ENCODE measurements around the gene VAPA. TPM values are rescaled to one million over a fixed set of nuclear protein-coding genes. Genes with fewer than 3 reads are reported as not detected.
A peak's percentile ranks its signal among the peaks of the same experiment; 100 is the strongest.

The VAPA gene
- total RNA-seq, 1 donor from 2014 or later, result 130 TPM

DNA sequence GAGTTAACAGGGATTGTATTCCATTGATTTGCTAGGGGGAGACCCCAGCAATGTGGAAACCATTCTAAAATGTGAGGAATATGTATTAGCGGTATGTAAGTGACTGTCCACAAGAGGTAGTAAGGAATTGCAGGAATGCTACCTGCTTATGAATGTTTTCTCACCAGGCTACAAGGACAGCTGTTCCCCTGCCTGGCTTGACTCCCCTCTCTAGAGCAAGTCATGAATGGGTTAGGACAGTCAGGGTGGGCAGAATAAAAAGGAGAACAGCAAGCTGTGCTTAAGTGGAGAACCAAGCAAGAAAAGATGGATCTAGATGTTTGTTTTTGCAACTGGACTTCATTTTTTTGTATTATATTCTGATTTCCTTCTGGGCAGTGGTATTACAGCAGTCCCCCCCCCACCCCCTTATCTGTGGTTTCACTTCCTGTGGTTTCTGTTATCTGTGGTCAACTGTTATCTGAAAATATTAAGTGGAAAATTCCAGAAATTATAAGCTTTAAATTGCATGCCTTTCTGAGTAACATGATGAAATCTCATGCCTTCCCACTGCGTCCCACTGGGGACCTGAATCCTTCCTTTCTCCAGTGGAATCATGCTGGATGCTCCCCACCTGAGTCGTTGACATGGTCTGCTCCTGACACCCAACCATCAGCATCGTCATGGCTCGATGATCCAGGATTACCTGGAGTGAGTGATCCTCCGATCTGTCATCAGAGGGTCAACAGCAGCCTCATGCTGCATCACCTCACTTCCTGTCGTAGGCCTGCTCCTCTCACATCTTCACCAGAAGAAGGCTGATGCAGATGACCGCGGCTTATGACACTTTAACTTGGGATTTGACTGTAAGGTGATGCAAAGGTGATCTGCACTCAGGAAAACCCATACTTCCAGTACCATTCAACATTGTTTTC is 52.2 kb downstream of the VAPA start:
- no peak for DNase-seq (ENCODE audit: low spot score in 2 of 2, unreplicated experiment in 2 of 2)
- H3K27me3 Mint-ChIP-seq (ENCODE audit: low read depth), result peaks cover 3% of the 10 kb centered on the region
- no peak overlapping the region for H3K4me3 Mint-ChIP-seq
- no peak overlapping the region for H3K27ac Mint-ChIP-seq
- peaks cover 14% of the 10 kb centered on the region for H3K4me1 Mint-ChIP-seq
- TF ChIP-seq, protein P1, sequence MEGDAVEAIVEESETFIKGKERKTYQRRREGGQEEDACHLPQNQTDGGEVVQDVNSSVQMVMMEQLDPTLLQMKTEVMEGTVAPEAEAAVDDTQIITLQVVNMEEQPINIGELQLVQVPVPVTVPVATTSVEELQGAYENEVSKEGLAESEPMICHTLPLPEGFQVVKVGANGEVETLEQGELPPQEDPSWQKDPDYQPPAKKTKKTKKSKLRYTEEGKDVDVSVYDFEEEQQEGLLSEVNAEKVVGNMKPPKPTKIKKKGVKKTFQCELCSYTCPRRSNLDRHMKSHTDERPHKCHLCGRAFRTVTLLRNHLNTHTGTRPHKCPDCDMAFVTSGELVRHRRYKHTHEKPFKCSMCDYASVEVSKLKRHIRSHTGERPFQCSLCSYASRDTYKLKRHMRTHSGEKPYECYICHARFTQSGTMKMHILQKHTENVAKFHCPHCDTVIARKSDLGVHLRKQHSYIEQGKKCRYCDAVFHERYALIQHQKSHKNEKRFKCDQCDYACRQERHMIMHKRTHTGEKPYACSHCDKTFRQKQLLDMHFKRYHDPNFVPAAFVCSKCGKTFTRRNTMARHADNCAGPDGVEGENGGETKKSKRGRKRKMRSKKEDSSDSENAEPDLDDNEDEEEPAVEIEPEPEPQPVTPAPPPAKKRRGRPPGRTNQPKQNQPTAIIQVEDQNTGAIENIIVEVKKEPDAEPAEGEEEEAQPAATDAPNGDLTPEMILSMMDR (IDR thresholded peaks at IDR 0.05; ENCODE audit: unreplicated experiment), result no peak
- H3K36me3 Mint-ChIP-seq, result peaks cover 3% of the 10 kb centered on the region
- no peaks in the 10 kb centered on the region for H3K9me3 Mint-ChIP-seq

DNA sequence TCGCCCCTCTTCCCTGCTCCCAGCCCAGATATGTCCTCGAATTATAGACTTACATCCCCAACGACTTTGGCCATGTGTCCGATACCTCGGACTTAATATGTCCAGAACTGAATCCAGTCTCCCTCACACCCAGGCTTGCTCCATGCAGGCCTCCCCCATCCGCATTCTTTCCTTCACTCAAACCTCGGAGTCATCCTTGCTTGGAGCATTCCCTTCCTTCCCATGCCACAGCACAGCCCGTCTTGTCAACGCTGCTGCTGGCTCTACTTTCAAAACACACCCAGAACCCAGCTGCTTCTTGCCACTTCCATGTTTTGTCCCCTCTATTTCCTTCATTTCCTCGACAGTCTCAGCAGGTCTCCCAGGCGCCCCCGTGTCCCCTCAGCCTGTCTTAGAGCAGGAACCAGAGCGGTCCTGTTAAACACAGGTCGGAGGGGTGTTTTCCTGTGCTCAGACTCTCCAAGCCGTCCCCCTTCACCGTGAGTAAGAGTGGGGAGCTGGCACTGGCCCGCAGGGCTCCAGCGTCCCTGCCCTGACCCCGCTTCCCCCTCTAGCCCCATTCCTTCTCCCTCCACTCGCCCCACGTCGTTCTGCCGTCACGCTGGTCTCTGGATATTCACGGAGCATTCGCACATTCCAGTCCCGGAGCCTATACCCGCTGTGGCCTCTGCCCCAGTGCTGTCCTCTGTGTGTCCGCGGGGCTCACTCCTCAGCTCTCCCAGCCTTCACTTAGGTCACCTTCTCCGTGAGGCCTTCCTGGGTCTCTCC is 54.4 kb downstream of the VAPA start:
- Mint-ChIP-seq H3K27me3 (ENCODE audit: low read depth) (peaks cover 3% of the 10 kb centered on the region), H3K4me1 (peaks cover 24% of the 10 kb centered on the region), H3K36me3 (peaks cover 3% of the 10 kb centered on the region), H3K27ac (no peak overlapping the region), H3K9me3 (no peaks in the 10 kb centered on the region), H3K4me3 (no peak overlapping the region)
- no peak for DNase-seq (ENCODE audit: low spot score in 2 of 2, unreplicated experiment in 2 of 2)
- TF ChIP-seq, protein P1 (IDR thresholded peaks at IDR 0.05; ENCODE audit: unreplicated experiment), result no peak

DNA sequence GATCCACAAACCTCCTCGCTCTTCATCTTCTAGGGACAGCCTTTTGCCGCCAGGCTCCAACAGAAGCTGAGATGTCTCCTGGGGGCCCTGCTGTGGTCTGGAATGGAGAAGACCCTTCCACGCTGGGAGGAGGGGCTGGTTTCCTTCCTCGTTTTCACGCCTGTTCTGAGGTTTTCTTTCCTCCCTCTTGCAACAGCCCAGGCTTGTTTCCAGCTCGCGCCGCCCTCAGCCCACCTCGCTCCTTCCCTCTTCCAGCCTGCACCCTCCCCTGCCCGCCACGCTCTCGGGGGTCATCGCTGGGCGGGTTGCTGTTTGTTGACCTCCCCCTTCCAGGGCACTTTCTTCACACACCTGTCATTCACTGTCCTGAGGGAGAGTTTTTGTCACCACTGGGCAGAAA is 55.4 kb downstream of the VAPA start:
- H3K36me3 Mint-ChIP-seq, result peaks cover 3% of the 10 kb centered on the region
- no peak overlapping the region for H3K4me3 Mint-ChIP-seq
- H3K9me3 Mint-ChIP-seq, result peaks cover 4% of the 10 kb centered on the region
- TF ChIP-seq, protein P1 (IDR thresholded peaks at IDR 0.05; ENCODE audit: unreplicated experiment), result no peak
- peaks cover 3% of the 10 kb centered on the region for H3K27me3 Mint-ChIP-seq (ENCODE audit: low read depth)
- DNase-seq (ENCODE audit: low spot score in 2 of 2, unreplicated experiment in 2 of 2), result no peak
- no peak overlapping the region for H3K27ac Mint-ChIP-seq
- peaks cover 24% of the 10 kb centered on the region for H3K4me1 Mint-ChIP-seq

DNA sequence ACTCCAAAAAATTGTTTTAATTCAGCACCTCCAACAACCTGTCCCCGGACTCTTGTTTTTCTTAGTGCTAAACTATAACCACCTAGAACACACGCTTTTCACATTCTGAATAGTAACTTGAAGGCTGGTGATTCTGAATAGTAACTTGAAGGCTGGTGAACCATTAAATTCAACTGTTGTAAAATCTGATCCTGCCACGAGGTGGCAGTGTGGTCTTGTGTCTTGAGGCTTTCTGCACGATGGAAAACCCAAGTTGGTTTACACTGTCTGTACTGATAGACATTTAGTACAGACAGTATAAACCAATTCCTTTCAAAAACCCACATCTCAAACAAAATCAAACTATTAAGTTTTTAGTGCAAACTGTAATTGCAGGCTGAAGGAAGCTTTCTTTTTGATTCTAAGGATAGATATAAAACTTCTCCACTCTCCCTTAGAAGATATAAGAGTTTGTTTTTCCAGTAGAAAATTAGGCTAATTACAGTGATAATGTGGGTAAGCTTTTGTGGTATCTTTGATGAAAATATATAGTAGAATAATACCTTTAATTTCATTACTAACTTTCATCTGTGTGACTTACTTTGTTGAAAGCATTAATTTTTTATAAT is 57.6 kb downstream of the VAPA start:
- Mint-ChIP-seq H3K27ac (no peak overlapping the region), H3K27me3 (ENCODE audit: low read depth) (peaks cover 3% of the 10 kb centered on the region), H3K4me1 (peaks cover 15% of the 10 kb centered on the region), H3K9me3 (peaks cover 22% of the 10 kb centered on the region), H3K4me3 (no peak overlapping the region), H3K36me3 (peaks cover 14% of the 10 kb centered on the region)
- TF ChIP-seq, protein P1 (IDR thresholded peaks at IDR 0.05; ENCODE audit: unreplicated experiment), result peak; percentile 95
- DNase-seq (ENCODE audit: low spot score in 2 of 2, unreplicated experiment in 2 of 2), result peak; percentile 60 to 85

DNA sequence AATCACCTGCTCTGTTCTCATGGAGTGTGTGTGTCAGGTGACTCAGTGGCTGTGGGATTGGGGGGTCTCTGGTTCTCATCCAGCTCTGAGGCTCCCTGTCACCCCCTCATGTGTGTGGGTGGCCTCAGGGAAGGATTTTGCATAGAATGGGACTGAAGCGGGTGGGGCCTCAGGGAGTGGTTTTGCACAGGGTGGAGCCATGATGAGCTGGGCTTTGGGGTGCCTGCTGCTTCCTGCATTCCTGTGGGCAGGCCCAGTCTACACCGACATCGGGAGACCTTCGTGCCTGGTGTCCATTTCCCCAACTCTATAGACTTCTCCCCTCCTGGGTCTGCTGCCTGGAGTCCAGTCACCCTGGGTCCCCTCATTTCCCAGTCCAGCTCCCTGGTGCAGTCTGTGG is 59.7 kb downstream of the VAPA start:
- no peak for DNase-seq (ENCODE audit: low spot score in 2 of 2, unreplicated experiment in 2 of 2)
- Mint-ChIP-seq H3K9me3 (peaks cover 30% of the 10 kb centered on the region), H3K27ac (no peak overlapping the region), H3K27me3 (ENCODE audit: low read depth) (peaks cover 3% of the 10 kb centered on the region), H3K4me1 (peaks cover 12% of the 10 kb centered on the region), H3K36me3 (peaks cover 12% of the 10 kb centered on the region), H3K4me3 (no peak overlapping the region)
- TF ChIP-seq, protein P1 (IDR thresholded peaks at IDR 0.05; ENCODE audit: unreplicated experiment), result no peak

All from mesothelial cell of epicardium (in vitro differentiated cells).